MM.1S (cell line): ENCODE results near the gene NTN1.
A peak's percentile ranks its signal among the peaks of the same experiment; 100 is the strongest.

ENCODE experiments used
- DNase-seq: peaks from one replicate; pipeline ENCODE4 v3.0.0-alpha.2; 2015
- H2AFZ ChIP-seq: fragments of 300-600 bp; sonication (generic); 2 replicates; pipeline ENCODE4 v1.6.0; 2016; ENCODE audit warnings: antibody characterized with exemption, low read length
- H3F3A ChIP-seq: fragments of 300-600 bp; sonication (generic); 2 replicates; pipeline ENCODE4 v1.6.1; 2016; ENCODE audit warnings: mild to moderate bottlenecking, antibody characterized with exemption, low read length, moderate library complexity, mixed read lengths; ENCODE audit not compliant: insufficient read depth
- H3K27ac ChIP-seq: fragments of 300-600 bp; sonication (generic); 2 replicates; pipeline ENCODE4 v1.5.1; 2016; ENCODE audit warnings: mild to moderate bottlenecking, low read length
- H3K27me3 ChIP-seq: fragments of 300-600 bp; sonication (generic); replicated peaks from 2 replicates; pipeline ENCODE4 v1.6.0; 2016; ENCODE audit warnings: low read length; ENCODE audit not compliant: insufficient read depth
- H3K36me3 ChIP-seq: fragments of 300-600 bp; sonication (generic); replicated peaks from 2 replicates; pipeline ENCODE4 v1.6.1; 2016; ENCODE audit warnings: mild to moderate bottlenecking, low read length, mixed read lengths; ENCODE audit not compliant: insufficient read depth
- H3K4me1 ChIP-seq: fragments of 300-600 bp; sonication (generic); 2 replicates; pipeline ENCODE4 v1.6.1; 2016; ENCODE audit warnings: low read length, mixed read lengths
- H3K4me2 ChIP-seq: fragments of 300-600 bp; sonication (generic); 2 replicates; pipeline ENCODE4 v1.6.0; 2016; ENCODE audit warnings: low read depth, low read length
- H3K4me3 ChIP-seq: fragments of 300-600 bp; sonication (generic); 2 replicates; pipeline ENCODE4 v1.5.1; 2016; ENCODE audit warnings: low read length, mixed read lengths
- H3K79me2 ChIP-seq: fragments of 300-600 bp; sonication (generic); 2 replicates; pipeline ENCODE4 v1.6.1; 2016; ENCODE audit warnings: mixed run types, low read length, mixed read lengths
- H3K9ac ChIP-seq: fragments of 300-600 bp; sonication (generic); 2 replicates; pipeline ENCODE4 v1.6.1; 2016; ENCODE audit warnings: low read length, mixed read lengths
- H3K9me2 ChIP-seq: fragments of 300-600 bp; sonication (generic); replicated peaks from 2 replicates; pipeline ENCODE4 v1.6.1; 2016; ENCODE audit warnings: mild to moderate bottlenecking, low read length, mixed read lengths; ENCODE audit not compliant: insufficient read depth
- H3K9me3 ChIP-seq: fragments of 300-600 bp; sonication (generic); replicated peaks from 2 replicates; pipeline ENCODE4 v1.6.1; 2016; ENCODE audit warnings: mild to moderate bottlenecking, low read length, mixed read lengths; ENCODE audit not compliant: insufficient read depth
- H4K20me1 ChIP-seq: fragments of 300-600 bp; sonication (generic); 2 replicates; pipeline ENCODE4 v1.6.1; 2016; ENCODE audit warnings: mild to moderate bottlenecking, low read length, moderate library complexity, mixed read lengths; ENCODE audit not compliant: insufficient read depth
- CTCF ChIP-seq: fragments of 300-600 bp; sonication (generic); IDR thresholded peaks from 2 replicates; pipeline ENCODE4 v1.5.1; 2016; ENCODE audit warnings: antibody characterized with exemption, low read length, mixed read lengths
- EZH2 ChIP-seq: fragments of 300-600 bp; sonication (generic); optimal IDR thresholded peaks from 2 replicates; pipeline ENCODE3; 2017; ENCODE audit warnings: low read depth, mild to moderate bottlenecking, antibody characterized with exemption, low read length, mixed read lengths
- EZH2phosphoT487 ChIP-seq: fragments of 300-600 bp; sonication (generic); IDR thresholded peaks from 2 replicates; pipeline ENCODE4 v1.6.1; 2018; ENCODE audit warnings: antibody characterized with exemption, low read length

The NTN1 gene

GRCh38 chr17:9215465-9215864 lies 194.2 kb downstream of the NTN1 start:
- Histone ChIP-seq H3K9ac (no peak overlapping the region), H3K27ac (no peak overlapping the region), H2AFZ (no peak overlapping the region), H3K79me2 (no peaks in the 10 kb centered on the region), H3K36me3 (no peaks in the 10 kb centered on the region), H3K27me3 (peaks cover 19% of the 10 kb centered on the region), H4K20me1 (no peaks in the 10 kb centered on the region), H3K4me3 (no peak overlapping the region), H3K9me3 (no peaks in the 10 kb centered on the region), H3K4me2 (no peak overlapping the region), H3F3A (no peaks in the 10 kb centered on the region), H3K4me1 (no peaks in the 10 kb centered on the region), H3K9me2 (no peaks in the 10 kb centered on the region)
- no peak for DNase-seq
- TF ChIP-seq EZH2: no peak
- no peak for TF ChIP-seq CTCF
- no peak for TF ChIP-seq EZH2phosphoT487

GRCh38 chr17:9217151-9218056 lies 196.1 kb downstream of the NTN1 start:
- Histone ChIP-seq H3F3A (no peaks in the 10 kb centered on the region), H3K27ac (no peak overlapping the region), H2AFZ (no peak overlapping the region), H3K27me3 (peaks cover 23% of the 10 kb centered on the region), H3K9ac (no peak overlapping the region), H3K79me2 (no peaks in the 10 kb centered on the region), H4K20me1 (no peaks in the 10 kb centered on the region), H3K4me3 (no peak overlapping the region), H3K4me2 (0 out of 2 replicates have a peak overlapping the region, but pooled peaks have one; percentile 1), H3K36me3 (no peaks in the 10 kb centered on the region), H3K9me3 (no peaks in the 10 kb centered on the region), H3K4me1 (no peaks in the 10 kb centered on the region), H3K9me2 (no peaks in the 10 kb centered on the region)
- TF ChIP-seq EZH2phosphoT487 (no peak), CTCF (no peak), EZH2 (no peak)
- no peak for DNase-seq

GRCh38 chr17:9218064-9218635 lies 196.8 kb downstream of the NTN1 start:
- no peaks in the 10 kb centered on the region for H3K36me3 ChIP-seq
- no peak overlapping the region for H2AFZ ChIP-seq
- no peaks in the 10 kb centered on the region for H4K20me1 ChIP-seq
- H3K27ac ChIP-seq: no peak overlapping the region
- H3K4me2 ChIP-seq: no peak overlapping the region
- H3F3A ChIP-seq: no peaks in the 10 kb centered on the region
- peaks cover 24% of the 10 kb centered on the region for H3K27me3 ChIP-seq
- TF ChIP-seq CTCF: no peak
- TF ChIP-seq EZH2: no peak
- no peak for TF ChIP-seq EZH2phosphoT487
- no peaks in the 10 kb centered on the region for H3K9me3 ChIP-seq
- no peaks in the 10 kb centered on the region for H3K79me2 ChIP-seq
- no peaks in the 10 kb centered on the region for H3K4me1 ChIP-seq
- no peaks in the 10 kb centered on the region for H3K9me2 ChIP-seq
- no peak overlapping the region for H3K4me3 ChIP-seq
- DNase-seq: no peak
- H3K9ac ChIP-seq: no peak overlapping the region
